Neural crest cell (in vitro differentiated cells): ENCODE data around the gene ATP9B. TPM values are rescaled to one million over a fixed set of nuclear protein-coding genes. Genes with fewer than 3 reads are reported as not detected.

Experiments
- DNase-seq: peaks from one replicate; pipeline ENCODE4 v3.0.0; 2021; ENCODE audit warnings: low read depth, mixed read lengths, low spot score
- H3K27ac Mint-ChIP-seq: one replicate; pipeline ENCODE4 v1.8.0; 2021; ENCODE audit warnings: mild to moderate bottlenecking, mixed read lengths; ENCODE audit not compliant: unreplicated experiment
- H3K27me3 Mint-ChIP-seq: 2 replicates; pipeline ENCODE4 v1.8.0; 2021; ENCODE audit warnings: low read depth, mild to moderate bottlenecking, mixed read lengths
- H3K36me3 Mint-ChIP-seq: 2 replicates; pipeline ENCODE4 v1.8.0; 2021; ENCODE audit warnings: low read depth, mild to moderate bottlenecking, mixed read lengths
- H3K4me1 Mint-ChIP-seq: 2 replicates; pipeline ENCODE4 v1.8.0; 2021; ENCODE audit warnings: mixed read lengths
- H3K4me3 Mint-ChIP-seq: one replicate; pipeline ENCODE4 v1.8.0; 2021; ENCODE audit warnings: mild to moderate bottlenecking, mixed read lengths
- H3K9me3 Mint-ChIP-seq: 2 replicates; pipeline ENCODE4 v1.8.0; 2021; ENCODE audit warnings: mixed read lengths
- CTCF ChIP-seq: fragments of 200-600 bp; sonication (generic); conservative IDR thresholded peaks from 2 replicates; pipeline ENCODE4 v1.5.0; 2021; ENCODE audit warnings: antibody characterized with exemption, mild to moderate bottlenecking
- total RNA-seq: library from RNA; stranded (reverse); gene quantifications from 2 replicates; pipeline ENCODE4 v1.2.1, GENCODE V29; 2021

ATP9B gene
- total RNA-seq, 1 donor from 2014 or later, result 32.9 TPM

GRCh38 chr18:79133724-79134123 lies 64.5 kb downstream of the ATP9B start:
- no peak for TF ChIP-seq CTCF
- DNase-seq, result no peak
- Mint-ChIP-seq H3K4me1 (no peaks in the 10 kb centered on the region), H3K36me3 (peaks cover 8% of the 10 kb centered on the region), H3K27ac (no peak overlapping the region), H3K27me3 (no peaks in the 10 kb centered on the region), H3K4me3 (no peak overlapping the region), H3K9me3 (no peaks in the 10 kb centered on the region)

- H3K27ac Mint-ChIP-seq, result no peak overlapping the region
- no peaks in the 10 kb centered on the region for H3K4me1 Mint-ChIP-seq
- H3K36me3 Mint-ChIP-seq, result peaks cover 1% of the 10 kb centered on the region
- no peak for DNase-seq
- peaks cover 1% of the 10 kb centered on the region for H3K9me3 Mint-ChIP-seq
- no peaks in the 10 kb centered on the region for H3K27me3 Mint-ChIP-seq
- TF ChIP-seq CTCF, result no peak
- H3K4me3 Mint-ChIP-seq, result no peak overlapping the region
Observed at GRCh38 chr18:79135924-79136323, 66.7 kb downstream of the ATP9B start.

- H3K9me3 Mint-ChIP-seq, result peaks cover 4% of the 10 kb centered on the region
- no peak for TF ChIP-seq CTCF
- no peaks in the 10 kb centered on the region for H3K4me1 Mint-ChIP-seq
- DNase-seq, result no peak
- H3K4me3 Mint-ChIP-seq, result no peak overlapping the region
- H3K36me3 Mint-ChIP-seq, result peaks cover 4% of the 10 kb centered on the region
- no peak overlapping the region for H3K27ac Mint-ChIP-seq
- no peaks in the 10 kb centered on the region for H3K27me3 Mint-ChIP-seq
Observed at GRCh38 chr18:79136742-79137141, 67.5 kb downstream of the ATP9B start.

GRCh38 chr18:79139206-79139605 lies 70.0 kb downstream of the ATP9B start:
- Mint-ChIP-seq H3K27ac (no peak overlapping the region), H3K27me3 (no peaks in the 10 kb centered on the region), H3K4me1 (no peaks in the 10 kb centered on the region), H3K9me3 (peaks cover 6% of the 10 kb centered on the region), H3K36me3 (peaks cover 16% of the 10 kb centered on the region), H3K4me3 (no peak overlapping the region)
- TF ChIP-seq CTCF, result no peak
- DNase-seq, result no peak

GRCh38 chr18:79147014-79147413 lies 77.8 kb downstream of the ATP9B start:
- Mint-ChIP-seq H3K9me3 (peaks cover 2% of the 10 kb centered on the region), H3K4me1 (no peaks in the 10 kb centered on the region), H3K27me3 (no peaks in the 10 kb centered on the region), H3K27ac (no peak overlapping the region), H3K4me3 (no peak overlapping the region), H3K36me3 (peaks cover 33% of the 10 kb centered on the region)
- no peak for DNase-seq
- no peak for TF ChIP-seq CTCF

GRCh38 chr18:79151191-79151590 lies 82.0 kb downstream of the ATP9B start:
- H3K27me3 Mint-ChIP-seq, result no peaks in the 10 kb centered on the region
- TF ChIP-seq CTCF, result no peak

More at GRCh38 chr18:79151191-79151590, 82.0 kb downstream of the ATP9B start:
- DNase-seq, result no peak
- no peak overlapping the region for H3K27ac Mint-ChIP-seq
- H3K36me3 Mint-ChIP-seq, result peaks cover 28% of the 10 kb centered on the region
- no peaks in the 10 kb centered on the region for H3K9me3 Mint-ChIP-seq
- H3K4me1 Mint-ChIP-seq, result peaks cover 1% of the 10 kb centered on the region
- no peak overlapping the region for H3K4me3 Mint-ChIP-seq
